Measurements from ENCODE around the gene CDC42. TPM values are rescaled to one million over a fixed set of nuclear protein-coding genes. Genes with fewer than 3 reads are reported as not detected.

Gene CDC42
- total and polyA plus RNA-seq, 10 of the 15 experiments (the other 5 are each of a cell fraction or from before 2014, with no cell fraction given) = 184 to 479 (median 326) TPM

DNA sequence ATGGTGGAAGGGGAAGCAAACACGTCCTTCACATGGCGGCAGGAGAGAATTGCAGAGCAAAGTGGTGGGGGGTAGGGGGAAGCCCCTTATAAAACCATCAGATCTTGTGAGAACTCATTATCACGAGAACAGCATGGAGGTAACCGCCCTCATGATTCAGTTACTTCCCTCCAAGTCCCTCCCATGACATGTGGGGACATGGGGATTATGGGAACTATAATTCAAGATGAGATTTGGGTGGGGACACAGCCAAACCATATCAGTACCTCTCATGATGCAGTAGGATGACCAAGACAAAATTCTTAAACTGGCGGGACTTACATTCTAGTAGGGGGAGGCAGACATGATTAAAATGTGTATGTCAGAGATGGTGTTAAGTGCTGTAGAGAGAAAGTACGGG is 51.6 kb downstream of the CDC42 start:
- Histone ChIP-seq H3K9me3 (replicated peaks; ENCODE audit: control insufficient read depth, insufficient read depth, low read length) (no peaks in the 10 kb centered on the region), H3K9ac (ENCODE audit: control insufficient read depth, insufficient read depth, low read length) (no peak overlapping the region), H3K4me2 (ENCODE audit: control insufficient read depth, insufficient read depth) (no peak overlapping the region), H3K79me2 (ENCODE audit: control insufficient read depth, insufficient read depth, low read length) (peaks cover 16% of the 10 kb centered on the region), H3K4me3 (no peak overlapping the region), H3K36me3 (ENCODE audit: control insufficient read depth in 2 of 2, insufficient read depth in 2 of 2, low read length in 1 of 2) (peaks cover 0 to 7% of the 10 kb centered on the region in 2 experiments; a peak in 3 of 4 replicates), H2AFZ (ENCODE audit: control insufficient read depth, low read depth, low read length) (no peak overlapping the region), H3K4me1 (ENCODE audit: control insufficient read depth, insufficient read depth, low read length) (peaks cover 28% of the 10 kb centered on the region), H3K27ac (ENCODE audit: control insufficient read depth, insufficient read depth) (peak overlapping the region; percentile 45; the same call in 1 of the 2 replicates), H4K20me1 (ENCODE audit: control insufficient read depth, insufficient read depth) (peaks cover 7% of the 10 kb centered on the region; the same call in 1 of the 2 replicates), H3K27me3 (replicated peaks in 1 of 2; ENCODE audit: control insufficient read depth in 2 of 2, insufficient read depth in 2 of 2, low read length in 1 of 2) (no peaks in the 10 kb centered on the region)
- intact Hi-C loops (cut with micrococcal nuclease; ENCODE audit: unreplicated experiment) = no loop called here
- BruUV-seq (replicated peaks) = no TSS peak
- 93% methylated on average over 6 of the region's 6 CpGs for WGBS (ENCODE audit: insufficient coverage, insufficient replicate concordance, low lambda C conversion rate, missing lambda C conversion rate)
- DNase-seq (ENCODE audit: low read depth, low spot score) (no peak), FAIRE-seq (no peak), ATAC-seq (no peak)
- SMC1A ChIA-PET (ENCODE audit: uncharacterized antibody, unreplicated experiment) = no interaction called here
- TF ChIP-seq, protein P1, sequence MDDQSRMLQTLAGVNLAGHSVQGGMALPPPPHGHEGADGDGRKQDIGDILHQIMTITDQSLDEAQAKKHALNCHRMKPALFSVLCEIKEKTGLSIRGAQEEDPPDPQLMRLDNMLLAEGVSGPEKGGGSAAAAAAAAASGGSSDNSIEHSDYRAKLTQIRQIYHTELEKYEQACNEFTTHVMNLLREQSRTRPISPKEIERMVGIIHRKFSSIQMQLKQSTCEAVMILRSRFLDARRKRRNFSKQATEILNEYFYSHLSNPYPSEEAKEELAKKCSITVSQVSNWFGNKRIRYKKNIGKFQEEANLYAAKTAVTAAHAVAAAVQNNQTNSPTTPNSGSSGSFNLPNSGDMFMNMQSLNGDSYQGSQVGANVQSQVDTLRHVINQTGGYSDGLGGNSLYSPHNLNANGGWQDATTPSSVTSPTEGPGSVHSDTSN (IDR thresholded peaks at IDR 0.05; ENCODE audit: insufficient replicate concordance, low read depth, low read length) = no peak
- TF ChIP-seq ZNF217 (IDR thresholded peaks at IDR 0.05) = no peak
- TF ChIP-seq MTA2 (IDR thresholded peaks at IDR 0.05; ENCODE audit: low read depth) = no peak
- no peak for TF ChIP-seq BACH1 (IDR thresholded peaks at IDR 0.05; ENCODE audit: borderline replicate concordance)
- no peak for TF ChIP-seq SMC3 (IDR thresholded peaks at IDR 0.05; ENCODE audit: borderline replicate concordance, low read length)
- no peak for TF ChIP-seq ATF7 (IDR thresholded peaks at IDR 0.05; ENCODE audit: low read depth)
- no peak for TF ChIP-seq TARDBP (IDR thresholded peaks at IDR 0.05; ENCODE audit: borderline replicate concordance)
- no peak for TF ChIP-seq ZNF384 (IDR thresholded peaks at IDR 0.05; ENCODE audit: borderline replicate concordance, low read depth, low read length)
- no peak for TF ChIP-seq BRCA1 (IDR thresholded peaks at IDR 0.05; ENCODE audit: low read depth, low read length)
- TF ChIP-seq, protein P2, sequence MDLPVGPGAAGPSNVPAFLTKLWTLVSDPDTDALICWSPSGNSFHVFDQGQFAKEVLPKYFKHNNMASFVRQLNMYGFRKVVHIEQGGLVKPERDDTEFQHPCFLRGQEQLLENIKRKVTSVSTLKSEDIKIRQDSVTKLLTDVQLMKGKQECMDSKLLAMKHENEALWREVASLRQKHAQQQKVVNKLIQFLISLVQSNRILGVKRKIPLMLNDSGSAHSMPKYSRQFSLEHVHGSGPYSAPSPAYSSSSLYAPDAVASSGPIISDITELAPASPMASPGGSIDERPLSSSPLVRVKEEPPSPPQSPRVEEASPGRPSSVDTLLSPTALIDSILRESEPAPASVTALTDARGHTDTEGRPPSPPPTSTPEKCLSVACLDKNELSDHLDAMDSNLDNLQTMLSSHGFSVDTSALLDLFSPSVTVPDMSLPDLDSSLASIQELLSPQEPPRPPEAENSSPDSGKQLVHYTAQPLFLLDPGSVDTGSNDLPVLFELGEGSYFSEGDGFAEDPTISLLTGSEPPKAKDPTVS (IDR thresholded peaks at IDR 0.05; ENCODE audit: low read depth, low read length) = no peak
- no peak for TF ChIP-seq FOS (IDR thresholded peaks at IDR 0.05; ENCODE audit: borderline replicate concordance, extremely low read depth, insufficient read length)
- CTCF ChIA-PET = interaction anchor here (0.6 to 2.0 kb wide), 5 partner anchors 9 to 1015 kb away, joined by 3 to 15 read pairs (median 5); no protein-coding TSS in a partner anchor
- in situ Hi-C loops (cut with MboI) = no loop called here
- POLR2A ChIA-PET = no interaction called here
- RAD21 ChIA-PET (ENCODE audit: unreplicated experiment) = interaction anchor here (1.1 to 2.0 kb wide), 2 partner anchors 27 to 80 kb away, joined by 3 to 5 read pairs; no protein-coding TSS in a partner anchor

All from GM12878 (cell line).